GM23338 (cell line): ENCODE data around the gene BANP. TPM values are rescaled to one million over a fixed set of nuclear protein-coding genes. Genes with fewer than 3 reads are reported as not detected.
"Not testable (repeated sequence)": the region's sequence is repeated elsewhere in the genome, so short reads cannot be mapped to it uniquely, and the experiment has no call there.

Experiments used
- ATAC-seq: fragments of 200-7000 bp; cut with Tn5 transposase; 3 replicates; pipeline ENCODE4 v1.9.1; 2020
- DNase-seq: peaks from one replicate; pipeline ENCODE4 v3.0.0-alpha.2; 2015; ENCODE audit warnings: low spot score
- H2AFZ ChIP-seq: fragments of 200-600 bp; sonication (generic); 2 replicates; pipeline ENCODE4 v1.8.0; 2016; ENCODE audit warnings: antibody characterized with exemption, mild to moderate bottlenecking, moderate library complexity
- H3F3A ChIP-seq: fragments of 200-600 bp; sonication (generic); replicated peaks from 2 replicates; pipeline ENCODE4 v1.8.0; 2017; ENCODE audit warnings: antibody characterized with exemption, mixed run types, low read depth
- H3K27ac ChIP-seq: fragments of 200-600 bp; sonication (generic); 2 replicates; pipeline ENCODE4 v1.6.1; 2016; ENCODE audit warnings: low read depth
- H3K27me3 ChIP-seq: fragments of 200-600 bp; sonication (generic); 2 replicates; pipeline ENCODE4 v1.8.0; 2016; ENCODE audit warnings: mild to moderate bottlenecking, mixed run types, moderate library complexity; ENCODE audit not compliant: insufficient read depth
- H3K36me3 ChIP-seq: fragments of 200-600 bp; sonication (generic); 2 replicates; pipeline ENCODE4 v1.8.0; 2016; ENCODE audit warnings: mild to moderate bottlenecking; ENCODE audit not compliant: insufficient read depth
- H3K4me1 ChIP-seq: fragments of 200-600 bp; sonication (generic); 2 replicates; pipeline ENCODE4 v1.8.0; 2016; ENCODE audit warnings: mild to moderate bottlenecking, moderate library complexity; ENCODE audit not compliant: insufficient read depth
- H3K4me2 ChIP-seq: fragments of 200-600 bp; sonication (generic); 2 replicates; pipeline ENCODE4 v1.7.1; 2017; ENCODE audit warnings: mixed run types
- H3K4me3 ChIP-seq: fragments of 200-600 bp; sonication (generic); 2 replicates; pipeline ENCODE4 v1.6.1; 2016; ENCODE audit warnings: mixed run types
- H3K79me2 ChIP-seq: fragments of 200-600 bp; sonication (generic); replicated peaks from 2 replicates; pipeline ENCODE4 v1.8.0; 2017; ENCODE audit warnings: mild to moderate bottlenecking; ENCODE audit not compliant: insufficient read depth
- H3K9me2 ChIP-seq: fragments of 200-600 bp; sonication (generic); 2 replicates; pipeline ENCODE4 v1.8.0; 2017; ENCODE audit not compliant: insufficient read depth
- H4K20me1 ChIP-seq: fragments of 200-600 bp; sonication (generic); replicated peaks from 2 replicates; pipeline ENCODE4 v1.8.0; 2017; ENCODE audit warnings: mild to moderate bottlenecking; ENCODE audit not compliant: insufficient read depth
- H3K27ac Mint-ChIP-seq: 2 replicates; pipeline ENCODE4 v1.8.0; 2020; ENCODE audit warnings: inconsistent platforms, mild to moderate bottlenecking, moderate library complexity, mixed read lengths
- H3K27me3 Mint-ChIP-seq: 3 replicates; pipeline ENCODE4 v1.8.0; 2022; ENCODE audit warnings: low read depth, mild to moderate bottlenecking, moderate library complexity, mixed read lengths, inconsistent platforms; ENCODE audit not compliant: insufficient read depth, poor library complexity
- H3K36me3 Mint-ChIP-seq: 3 replicates; pipeline ENCODE4 v1.8.0; 2021; ENCODE audit warnings: low read depth, mild to moderate bottlenecking, inconsistent platforms, moderate library complexity, mixed read lengths
- H3K4me1 Mint-ChIP-seq: 3 replicates; pipeline ENCODE4 v1.8.0; 2020; ENCODE audit warnings: mild to moderate bottlenecking, inconsistent platforms, mixed read lengths
- H3K4me3 Mint-ChIP-seq: 3 replicates; pipeline ENCODE4 v1.8.0; 2021; ENCODE audit warnings: moderate library complexity, mild to moderate bottlenecking, inconsistent platforms, mixed read lengths
- H3K9me3 Mint-ChIP-seq: 3 replicates; pipeline ENCODE4 v1.8.0; 2020; ENCODE audit warnings: moderate library complexity, mild to moderate bottlenecking, inconsistent platforms, mixed read lengths
- EZH2 ChIP-seq: fragments of 200-600 bp; sonication (generic); IDR thresholded peaks from one replicate; pipeline ENCODE4 v1.8.0; 2017; ENCODE audit warnings: antibody characterized with exemption, mild to moderate bottlenecking, low read depth; ENCODE audit not compliant: unreplicated experiment
- REST ChIP-seq: IDR thresholded peaks from one replicate; pipeline ENCODE4 v1.6.1; 2018; ENCODE audit warnings: antibody characterized with exemption; ENCODE audit not compliant: unreplicated experiment
- STAT1 ChIP-seq: IDR thresholded peaks from one replicate; pipeline ENCODE4 v1.6.1; 2016; ENCODE audit warnings: antibody characterized with exemption; ENCODE audit not compliant: unreplicated experiment
- ZNF331 ChIP-seq: fragments of 250-450 bp; sonication (Bioruptor Pico); IDR thresholded peaks from 2 replicates; pipeline ENCODE4 v1.5.0; 2020; ENCODE audit warnings: low read depth, mild to moderate bottlenecking, moderate library complexity
- polyA plus RNA-seq: library from polyadenylated mRNA; unstranded; fragments of >200 nt; fragmentation: Nextera tagmentation; extraction: Ambion mirVana; gene quantifications from 2 replicates; pipeline ENCODE4 v1.2.1, GENCODE V29; 2016
- total RNA-seq: library from RNA; depleted of rRNA; stranded (reverse); fragments of >200 nt; shearing (Covaris generic); gene quantifications from 2 replicates; pipeline ENCODE4 v1.2.3, GENCODE V29; 2014

The BANP gene
- total and polyA plus RNA-seq, 2 experiments from 2014 or later = 22.3 to 48.0 TPM

GRCh38 chr16:88109726-88110621 lies 158.7 kb downstream of the BANP start:
- H2AFZ ChIP-seq, H3K4me1 ChIP-seq, H3K36me3 ChIP-seq, H3F3A ChIP-seq, H3K36me3 Mint-ChIP-seq, DNase-seq, H4K20me1 ChIP-seq, H3K9me2 ChIP-seq, H3K4me2 ChIP-seq, H3K27ac Mint-ChIP-seq, H3K27ac ChIP-seq, H3K27me3 Mint-ChIP-seq, H3K4me3 Mint-ChIP-seq, H3K9me3 Mint-ChIP-seq, H3K79me2 ChIP-seq, ATAC-seq, H3K4me1 Mint-ChIP-seq, H3K4me3 ChIP-seq, H3K27me3 ChIP-seq: not testable (repeated sequence)

- not testable (repeated sequence) for DNase-seq, H3K9me3 Mint-ChIP-seq, H4K20me1 ChIP-seq, H3K4me3 Mint-ChIP-seq, H3K27me3 Mint-ChIP-seq, H3K4me2 ChIP-seq, H3K27me3 ChIP-seq, H3K9me2 ChIP-seq, H3K36me3 ChIP-seq, H2AFZ ChIP-seq, ATAC-seq, H3K4me3 ChIP-seq, H3K27ac Mint-ChIP-seq, H3K27ac ChIP-seq, H3K36me3 Mint-ChIP-seq, H3K4me1 ChIP-seq, H3F3A ChIP-seq, H3K79me2 ChIP-seq, H3K4me1 Mint-ChIP-seq
Measured at GRCh38 chr16:88110875-88111494, 159.8 kb downstream of the BANP start.

- H3K4me1 ChIP-seq, H3K4me1 Mint-ChIP-seq, H3K36me3 Mint-ChIP-seq, DNase-seq, ATAC-seq, H3K36me3 ChIP-seq, H3K4me3 Mint-ChIP-seq, H3F3A ChIP-seq, H3K4me2 ChIP-seq, H4K20me1 ChIP-seq, H3K27ac Mint-ChIP-seq, H2AFZ ChIP-seq, H3K79me2 ChIP-seq, H3K27me3 ChIP-seq, H3K9me2 ChIP-seq, H3K9me3 Mint-ChIP-seq, H3K27ac ChIP-seq, H3K27me3 Mint-ChIP-seq, H3K4me3 ChIP-seq: not testable (repeated sequence)
Measured at GRCh38 chr16:88111976-88112375, 160.7 kb downstream of the BANP start.

GRCh38 chr16:88113545-88114045 lies 162.4 kb downstream of the BANP start:
- Mint-ChIP-seq H3K27ac (no peak overlapping the region), H3K4me1 (peaks cover 5% of the 10 kb centered on the region), H3K9me3 (no peaks in the 10 kb centered on the region), H3K27me3 (peaks cover 16% of the 10 kb centered on the region), H3K36me3 (no peaks in the 10 kb centered on the region), H3K4me3 (no peak overlapping the region)
- no peaks in the 10 kb centered on the region for H3K36me3 ChIP-seq
- H3K4me3 ChIP-seq = no peak overlapping the region
- H3F3A ChIP-seq = no peaks in the 10 kb centered on the region
- H4K20me1 ChIP-seq = no peaks in the 10 kb centered on the region
- no peaks in the 10 kb centered on the region for H3K79me2 ChIP-seq
- H3K27me3 ChIP-seq = no peaks in the 10 kb centered on the region
- ATAC-seq = no peak
- H3K4me2 ChIP-seq = no peak overlapping the region
- H2AFZ ChIP-seq = no peak overlapping the region
- no peak overlapping the region for H3K27ac ChIP-seq
- H3K4me1 ChIP-seq = no peaks in the 10 kb centered on the region
- no peak for DNase-seq
- H3K9me2 ChIP-seq = no peaks in the 10 kb centered on the region
- TF ChIP-seq REST = no peak
- no peak for TF ChIP-seq ZNF331 (CRISPR knock-in tag)
- TF ChIP-seq EZH2 = no peak
- TF ChIP-seq STAT1 = no peak
